Endometrial microvascular endothelial cells (primary cell): Measurements from ENCODE around the gene KIF13A. TPM values are rescaled to one million over a fixed set of nuclear protein-coding genes. Genes with fewer than 3 reads are reported as not detected.
"Not testable (repeated sequence)": the region's sequence is repeated elsewhere in the genome, so short reads cannot be mapped to it uniquely, and the experiment has no call there.

ENCODE experiments used
- in situ Hi-C: cut with HindIII; loops from 2 replicates; pipeline ENCODE4 v1.10.0; 2017; ENCODE audit warnings: low sequenced_read_pairs, low pct_unique_long_range_greater_than_20kb; ENCODE audit errors: inconsistent ontology term
- total RNA-seq: library from RNA; depleted of rRNA; stranded (reverse); fragments of >200 nt; gene quantifications from one replicate; pipeline ENCODE4 v1.2.3, GENCODE V29; 2015; ENCODE audit errors: inconsistent ontology term

The KIF13A gene
- total RNA-seq, 1 donor from 2014 or later = 41.8 TPM

DNA sequence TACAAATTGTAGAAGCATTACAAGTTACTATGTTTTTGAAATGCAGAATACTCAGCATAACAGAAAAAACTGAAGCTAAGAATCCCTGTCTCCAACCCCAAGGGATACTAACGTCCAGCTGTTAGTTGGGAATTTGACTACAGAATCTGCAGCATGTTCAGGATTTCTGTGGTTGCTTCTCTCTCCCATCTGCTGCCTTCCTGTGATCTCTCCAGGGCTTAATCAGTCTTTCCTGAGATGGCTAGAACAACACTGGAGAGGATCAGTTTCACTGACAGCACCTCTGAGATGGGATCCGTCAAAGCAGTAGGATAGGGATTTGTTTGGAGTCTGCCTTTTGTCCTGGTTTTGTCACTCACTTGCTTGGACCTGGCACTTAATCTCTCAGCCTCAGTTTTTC is 207.4 kb downstream of the KIF13A start:
- in situ Hi-C loops = no loop called here

DNA sequence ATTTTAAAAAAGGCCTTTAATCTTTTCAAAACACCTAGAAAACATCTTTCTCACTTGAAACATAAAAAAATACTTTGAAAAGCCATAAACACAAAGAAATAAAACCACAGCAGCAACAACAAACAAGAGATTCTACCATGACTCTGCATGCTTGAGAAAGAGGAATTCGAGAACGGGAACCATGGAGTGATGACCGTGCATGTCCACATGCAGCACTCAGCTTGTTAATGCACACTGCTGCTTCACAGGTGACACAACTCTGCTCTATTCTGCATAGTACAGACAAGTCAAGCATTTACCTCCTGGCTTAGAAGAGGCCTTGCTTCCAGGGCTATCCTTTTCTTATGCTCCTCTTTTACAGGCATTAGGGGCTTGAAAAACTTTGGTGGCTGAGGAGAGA is 215.8 kb downstream of the KIF13A start:
- in situ Hi-C loops = no loop called here

DNA sequence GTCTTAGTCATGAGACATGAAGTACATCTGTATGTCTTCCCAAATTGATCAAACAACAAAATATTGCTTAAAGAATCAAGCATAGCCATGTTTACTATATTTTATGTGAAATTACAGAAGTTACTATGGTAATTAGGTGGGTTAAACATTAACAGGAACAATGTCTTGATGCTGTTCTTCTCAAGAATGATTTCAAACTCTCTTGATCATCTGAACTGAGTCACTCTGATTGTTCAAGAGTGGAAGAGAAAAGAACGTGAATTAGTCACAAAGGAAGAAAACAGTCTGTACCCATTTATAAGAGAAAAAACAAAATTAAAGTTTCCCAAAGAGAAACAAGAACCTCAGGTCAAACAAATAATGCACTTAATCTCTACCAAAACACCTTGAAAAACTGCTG is 218.6 kb downstream of the KIF13A start:
- in situ Hi-C loops = no loop called here

DNA sequence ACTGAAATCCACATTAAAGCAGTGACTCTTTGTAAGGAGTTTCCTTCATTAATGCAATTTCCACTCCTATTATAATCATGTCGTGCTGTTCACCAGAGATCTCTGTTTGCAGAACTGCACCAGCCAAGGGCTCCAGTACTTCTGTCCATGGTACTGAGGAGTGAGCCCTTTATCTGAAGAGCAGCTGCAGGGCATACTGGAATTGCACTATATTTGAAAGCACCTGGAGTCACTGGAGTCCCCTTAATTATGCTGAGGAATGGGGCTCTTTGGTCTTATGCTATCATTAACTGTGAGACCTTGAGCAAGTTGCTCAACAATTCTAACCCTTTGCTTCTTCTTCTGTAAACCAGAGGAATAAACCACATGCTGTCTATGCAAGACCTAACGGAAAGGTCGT is 219.0 kb downstream of the KIF13A start:
- in situ Hi-C loops = no loop called here

DNA sequence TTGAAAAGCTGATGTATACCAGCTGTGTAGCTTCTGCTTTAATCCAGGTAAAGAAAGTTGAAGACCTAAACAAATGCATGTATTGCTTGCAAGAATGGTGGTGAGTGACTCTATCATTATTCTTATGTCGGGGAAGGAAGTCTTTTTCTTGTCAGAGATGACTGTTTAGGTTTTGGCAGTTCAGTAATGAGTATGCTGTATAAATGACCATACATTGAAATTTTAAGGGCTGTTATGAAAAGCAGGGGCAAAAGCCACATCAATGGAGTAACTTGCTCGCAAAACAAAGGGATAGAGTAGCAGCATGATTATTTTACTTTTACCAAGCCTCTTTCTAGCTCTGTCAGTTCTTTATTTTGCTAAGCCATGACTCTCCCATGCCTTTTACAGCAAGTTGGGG is 224.8 kb downstream of the KIF13A start:
- in situ Hi-C loops = no loop called here

DNA sequence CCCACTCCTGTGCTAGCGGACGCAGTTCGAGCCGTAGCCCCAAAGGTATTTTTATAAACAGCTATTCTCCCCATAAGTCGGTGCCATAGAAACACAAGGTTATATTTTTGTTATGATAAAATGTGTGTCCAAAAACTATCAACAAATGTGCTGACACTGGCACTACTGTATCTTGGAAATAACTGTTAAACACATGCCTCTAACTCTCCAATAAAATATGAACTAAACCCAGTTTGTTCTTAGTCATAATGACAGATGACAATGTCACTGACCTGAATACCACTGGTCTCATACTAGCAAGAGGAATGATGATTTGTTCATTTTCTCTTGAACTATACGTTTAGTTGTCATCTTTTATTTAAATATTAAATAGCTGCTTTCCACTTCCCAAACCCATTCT is 229.3 kb downstream of the KIF13A start:
- in situ Hi-C loops = no loop called here

DNA sequence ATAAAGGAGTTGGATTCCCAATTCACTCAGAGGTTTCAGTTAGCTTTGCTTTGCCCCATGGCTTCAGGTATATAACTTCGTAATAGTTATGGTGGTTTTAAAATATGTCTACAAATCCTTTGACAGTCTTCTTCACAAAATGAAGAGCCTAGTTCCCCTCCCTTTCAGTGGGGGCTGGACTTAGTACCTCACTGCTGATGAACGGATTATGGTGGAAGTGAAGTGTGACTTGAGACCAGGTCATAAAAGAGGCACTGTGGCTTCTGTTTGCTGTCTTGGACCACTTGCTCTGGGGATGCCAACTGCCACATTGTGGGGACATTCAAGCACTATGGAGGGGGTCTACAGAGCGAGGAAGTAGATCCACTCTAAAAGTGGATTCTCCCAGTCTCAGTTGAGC is 233.2 kb downstream of the KIF13A start:
- in situ Hi-C loops = no loop called here

DNA sequence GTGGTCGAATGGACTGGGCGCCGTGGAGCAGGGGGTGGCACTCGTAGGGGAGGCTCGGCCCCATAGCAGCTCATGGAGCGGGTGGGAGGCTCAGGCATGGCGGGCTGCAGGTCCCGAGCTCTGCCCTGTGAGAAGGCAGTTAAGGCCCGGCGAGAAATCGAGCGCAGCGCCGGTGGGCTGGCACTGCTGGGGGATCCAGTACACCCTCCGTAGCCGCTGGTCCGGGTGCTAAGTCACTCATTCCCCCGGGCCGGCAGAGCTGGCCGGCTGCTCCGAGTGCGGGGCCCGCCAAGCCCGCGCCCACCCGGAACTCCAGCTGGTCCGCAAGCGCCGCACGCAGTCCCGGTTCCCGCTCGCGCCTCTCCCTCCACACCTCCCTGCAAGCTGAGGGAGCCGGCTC is 242.1 kb downstream of the KIF13A start:
- in situ Hi-C loops = not testable (repeated sequence)

DNA sequence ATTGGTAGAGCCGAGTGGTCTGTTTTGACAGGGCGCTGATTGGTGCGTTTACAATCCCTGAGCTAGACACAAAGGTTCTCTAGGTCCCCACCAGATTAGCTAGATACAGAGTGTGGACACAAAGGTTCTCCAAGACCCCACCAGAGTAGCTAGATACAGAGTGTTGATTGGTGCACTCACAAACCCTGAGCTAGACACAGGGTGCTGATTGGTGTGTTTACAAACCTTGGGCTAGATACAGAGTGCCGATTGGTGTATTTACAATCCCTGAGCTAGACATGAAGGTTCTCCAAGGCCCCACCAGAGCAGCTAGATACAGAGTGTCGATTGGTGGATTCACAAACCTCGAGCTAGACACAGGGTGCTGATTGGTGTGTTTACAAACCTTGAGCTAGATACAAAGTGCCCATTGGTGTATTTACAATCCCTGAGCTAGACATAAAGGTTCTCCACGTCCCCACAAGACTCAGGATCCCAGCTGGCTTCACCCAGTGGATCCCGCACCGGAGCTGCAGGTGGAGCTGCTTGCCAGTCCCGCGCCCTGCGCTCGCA is 242.6 kb downstream of the KIF13A start:
- in situ Hi-C loops = not testable (repeated sequence)

DNA sequence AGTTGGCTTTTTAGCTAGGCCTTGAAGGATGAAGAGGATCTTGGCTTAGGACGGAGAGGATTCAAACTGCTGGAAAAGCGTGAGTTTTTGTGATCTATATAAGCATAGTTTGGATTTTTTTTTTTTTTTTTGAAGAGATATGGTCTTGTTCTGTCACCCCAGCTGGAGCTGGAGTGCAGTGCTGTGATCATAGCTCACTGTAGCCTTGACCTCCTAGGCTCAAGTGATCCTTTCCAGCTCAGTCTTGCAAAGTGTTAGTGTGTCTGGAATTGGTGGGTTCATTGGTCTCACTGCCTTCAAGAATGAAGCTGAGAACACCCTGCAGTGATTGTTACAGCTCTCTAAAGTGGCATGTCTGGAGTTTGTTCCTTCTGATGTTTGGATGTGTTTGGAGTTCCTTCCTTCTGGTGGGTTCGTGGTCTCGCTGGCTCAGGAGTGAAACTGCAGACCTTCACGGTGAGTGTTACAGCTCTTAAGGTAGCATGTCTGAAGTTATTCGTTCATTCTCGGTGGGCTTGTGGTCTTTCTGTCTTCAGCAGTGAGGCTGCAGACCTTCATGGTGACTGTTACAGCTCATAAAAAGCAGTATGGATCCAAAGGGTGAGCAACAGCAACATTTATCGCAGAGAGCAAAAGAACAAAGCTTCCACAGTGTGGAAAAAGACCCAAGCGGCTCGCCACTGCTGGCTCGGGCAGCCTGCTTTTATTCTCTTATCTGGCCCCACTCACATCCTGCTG is 243.2 kb downstream of the KIF13A start:
- in situ Hi-C loops = no loop called here

DNA sequence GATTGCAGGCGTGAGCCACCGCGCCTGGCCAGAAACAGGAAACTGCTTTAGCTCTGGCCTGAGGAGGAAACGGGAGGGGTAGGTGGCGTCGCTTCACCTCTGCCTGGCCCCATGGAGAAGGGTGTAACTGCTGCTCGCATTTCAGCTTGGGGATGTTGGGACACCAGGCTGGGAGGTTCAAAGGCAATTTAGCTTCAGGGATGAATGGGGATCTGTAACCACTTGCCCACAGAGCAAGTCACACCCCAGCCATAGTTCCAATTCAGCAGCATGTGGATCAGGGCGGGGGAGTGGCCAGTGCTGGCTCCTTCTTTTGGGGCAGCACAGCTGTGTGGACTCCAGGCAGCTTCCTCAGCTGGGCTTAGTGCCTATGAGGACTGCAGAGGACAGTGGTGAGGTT is 245.9 kb downstream of the KIF13A start:
- in situ Hi-C loops = no loop called here

DNA sequence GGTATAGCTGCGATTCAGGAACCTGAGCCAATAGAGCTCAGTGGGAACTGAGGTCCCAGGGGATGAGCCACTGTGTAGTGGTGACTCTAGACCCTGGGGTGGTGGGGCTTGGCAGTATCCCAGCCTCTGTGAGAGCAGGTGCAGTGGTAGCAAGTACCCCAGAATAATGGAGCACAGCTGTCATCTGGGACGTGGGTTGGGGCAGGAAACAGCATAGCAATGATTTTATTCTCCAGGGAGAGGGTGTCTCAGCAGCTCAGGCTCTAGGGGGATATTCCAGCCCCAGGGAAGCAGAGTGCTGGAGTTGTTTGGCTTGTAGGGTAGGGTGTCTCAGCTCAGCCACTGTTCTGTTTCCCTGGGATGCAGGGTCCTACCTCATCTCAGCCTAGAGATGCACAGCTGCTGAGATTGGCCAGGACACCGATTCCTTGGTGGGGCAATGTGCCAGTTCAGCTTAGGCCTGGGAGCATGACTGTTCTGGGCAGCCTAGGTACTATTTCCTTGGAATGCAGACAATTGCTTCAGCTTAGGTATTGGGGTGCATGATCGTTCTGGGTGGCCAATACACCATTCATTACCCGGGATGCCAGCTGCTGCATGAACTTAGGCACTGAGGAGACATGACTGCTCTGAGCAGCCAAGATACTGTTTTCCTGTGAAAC is 246.7 kb downstream of the KIF13A start:
- in situ Hi-C loops = no loop called here

DNA sequence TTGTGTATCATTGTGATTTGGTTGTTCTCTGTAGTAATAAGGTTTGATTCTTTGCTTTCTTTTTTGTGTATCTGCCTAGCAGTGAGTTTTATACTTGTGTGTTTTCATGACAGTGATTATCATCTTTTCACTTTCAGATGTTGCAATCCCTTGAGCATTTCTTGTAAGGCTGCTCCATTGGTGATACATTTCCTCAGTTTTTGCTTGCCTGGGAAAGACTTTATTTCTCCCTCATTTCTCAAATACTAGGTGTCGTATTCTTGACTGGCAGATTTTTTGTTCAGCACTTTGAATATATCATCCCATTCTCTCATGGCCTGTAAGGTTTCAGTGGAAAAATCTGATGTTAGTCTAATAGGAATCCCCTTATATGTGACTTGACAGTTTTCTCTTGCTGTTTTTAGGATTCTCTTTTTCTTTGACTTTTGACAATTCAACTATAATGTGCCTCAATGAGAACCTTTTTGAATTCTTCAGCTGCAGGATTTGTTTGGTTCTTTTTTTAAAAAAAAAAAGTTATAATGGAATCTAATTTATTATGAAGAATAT is 249.7 kb downstream of the KIF13A start:
- in situ Hi-C loops = no loop called here

DNA sequence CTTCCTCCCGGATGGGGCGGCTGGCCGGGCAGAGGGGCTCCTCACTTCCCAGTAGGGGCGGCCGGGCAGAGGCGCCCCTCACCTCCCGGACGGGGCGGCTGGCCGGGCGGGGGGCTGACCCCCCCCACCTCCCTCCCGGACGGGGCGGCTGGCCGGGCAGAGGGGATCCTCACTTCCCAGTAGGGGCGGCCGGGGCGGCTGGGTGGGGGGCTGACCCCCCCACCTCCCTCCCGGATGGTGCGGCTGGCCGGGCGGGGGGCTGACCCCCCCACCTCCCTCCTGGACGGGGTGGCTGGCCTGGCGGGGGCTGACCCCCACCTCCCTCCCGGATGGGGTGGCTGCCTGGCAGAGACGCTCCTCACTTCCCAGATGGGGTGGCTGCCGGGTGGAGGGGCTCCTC is 252.1 kb downstream of the KIF13A start:
- in situ Hi-C loops = not testable (repeated sequence)

DNA sequence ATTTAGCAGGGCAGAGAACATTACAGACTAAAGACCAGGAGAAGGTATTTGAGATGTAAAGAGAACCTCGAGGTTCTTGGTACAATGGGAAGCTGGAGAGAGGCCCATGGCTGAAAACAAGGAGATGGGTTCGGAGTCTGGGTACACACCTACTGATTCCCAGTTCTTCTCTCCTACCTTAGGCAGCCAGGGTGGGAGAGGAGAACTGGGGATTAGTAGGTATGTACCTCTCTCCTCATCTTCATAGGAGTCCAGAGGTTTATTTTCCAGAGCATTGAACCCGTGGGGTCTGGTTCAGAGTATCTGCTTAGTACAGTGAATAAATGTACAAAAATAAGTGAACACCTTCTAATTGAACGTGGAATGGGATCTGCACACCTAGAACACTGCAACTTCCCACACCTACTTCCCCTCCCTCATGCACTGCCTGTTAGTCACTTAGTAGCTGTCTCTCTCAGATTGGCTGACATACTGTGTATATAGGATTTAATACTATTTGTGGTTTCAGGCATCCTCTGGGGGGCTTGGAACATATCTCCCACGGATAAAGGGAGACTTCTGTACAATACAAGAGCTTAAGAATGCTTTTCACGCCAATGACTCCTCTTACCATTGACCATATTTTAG is 257.2 kb downstream of the KIF13A start:
- in situ Hi-C loops = no loop called here

DNA sequence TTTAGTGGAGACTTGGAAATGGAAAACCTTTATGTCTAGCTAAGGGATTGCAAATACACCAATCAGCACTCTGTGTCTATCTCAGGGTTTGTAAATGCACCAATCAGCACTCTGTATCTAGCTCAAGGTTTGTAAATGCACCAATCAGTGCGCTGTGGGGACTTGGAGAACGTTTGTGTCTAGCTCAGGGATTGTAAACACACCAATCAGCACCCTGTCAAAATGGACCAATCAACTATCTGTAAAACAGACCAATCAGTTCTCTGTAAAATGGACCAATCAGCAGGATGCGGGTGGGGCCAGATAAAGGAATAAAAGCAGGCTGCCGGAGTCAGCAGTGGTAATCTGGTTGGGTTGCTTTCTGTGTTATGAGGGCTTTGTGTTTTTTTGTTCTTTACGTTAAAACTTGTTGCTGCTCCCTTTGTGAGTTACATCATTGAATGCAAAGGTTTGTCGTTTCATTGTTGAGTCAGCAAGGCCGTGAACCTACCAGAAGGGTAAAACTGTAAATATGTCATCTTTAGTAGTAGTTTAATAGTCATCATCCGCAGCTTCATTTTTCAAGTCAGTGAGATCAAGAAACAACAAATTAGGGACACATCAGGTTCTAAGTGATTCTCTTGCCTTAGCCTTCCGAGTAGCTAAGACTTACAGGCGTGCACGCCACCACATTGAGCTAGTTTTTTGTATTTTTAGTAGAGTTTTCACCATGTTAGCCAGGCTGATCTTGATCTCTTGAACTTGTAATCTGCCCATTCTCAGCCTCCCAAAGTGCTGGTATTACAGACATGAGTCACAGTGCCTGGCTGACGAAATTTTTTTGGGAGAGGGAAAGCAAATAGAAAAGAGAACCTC is 258.0 kb downstream of the KIF13A start:
- in situ Hi-C loops = no loop called here

DNA sequence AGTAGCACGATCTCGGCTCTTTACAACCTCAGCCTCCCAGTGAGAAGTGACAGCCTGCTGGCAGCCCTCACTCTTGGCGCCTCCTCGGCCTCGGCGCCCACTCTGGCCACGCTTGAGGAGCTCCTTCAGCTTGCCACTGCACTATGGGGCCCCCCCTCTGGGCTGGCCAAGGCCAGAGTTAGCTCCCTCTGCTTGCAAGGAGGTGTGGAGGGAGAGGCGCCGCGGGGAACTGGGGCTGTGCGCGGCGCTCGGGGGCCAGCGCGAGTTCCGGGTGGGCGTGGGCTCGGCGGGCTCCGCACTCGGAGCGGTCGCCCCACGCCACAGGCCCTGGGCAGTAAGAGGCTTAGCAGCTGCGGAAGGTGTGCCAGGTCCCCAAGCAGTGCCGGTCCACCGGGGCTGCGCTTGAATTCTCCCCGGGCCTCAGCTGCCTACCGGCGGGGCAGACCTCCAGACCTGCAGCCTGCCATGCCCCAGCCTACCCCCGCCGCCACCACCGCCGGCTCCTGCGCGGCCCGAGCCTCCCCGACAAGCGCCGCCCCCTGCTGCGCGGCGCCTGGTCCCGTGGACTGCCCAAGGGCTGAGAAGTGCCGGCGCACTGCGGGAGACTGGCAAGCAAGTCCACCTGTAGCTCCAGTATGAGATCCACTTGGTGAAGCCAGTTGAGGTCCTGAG is 258.7 kb downstream of the KIF13A start:
- in situ Hi-C loops = no loop called here

DNA sequence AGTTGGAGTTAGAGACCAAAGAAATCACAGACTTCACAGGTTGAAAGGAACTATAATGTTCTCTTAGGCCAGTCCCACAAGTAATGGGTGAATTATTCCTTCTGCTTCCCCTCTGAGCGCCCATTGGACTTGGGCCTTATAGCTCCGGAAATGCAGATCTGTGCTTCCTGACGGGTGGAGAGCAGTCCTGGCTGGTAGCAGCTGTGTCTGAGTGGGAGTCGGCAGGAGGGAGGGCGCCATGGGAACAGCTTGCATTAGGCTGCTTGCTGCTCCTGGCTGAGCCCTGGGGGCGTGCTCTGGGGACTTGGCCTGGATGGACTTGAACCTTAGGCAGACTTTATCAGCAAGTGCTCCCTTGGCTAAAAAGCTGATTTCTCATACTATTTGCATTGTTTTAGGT is 262.4 kb downstream of the KIF13A start:
- in situ Hi-C loops = no loop called here
